GM12878 (cell line): Measurements from ENCODE around the gene GP2. TPM values are rescaled to one million over a fixed set of nuclear protein-coding genes. Genes with fewer than 3 reads are reported as not detected.

ENCODE experiments used
- ATAC-seq: fragments of 200-7000 bp; cut with Tn5 transposase; 3 replicates; pipeline ENCODE4 v1.9.1; 2020; ENCODE audit warnings: mild to moderate bottlenecking, moderate library complexity
- BruUV-seq: library from RNA; stranded (reverse); fragments of 400-500 nt; replicated peaks from 2 replicates; lab custom pipeline; 2021; lab: Mats Ljungman, UMichigan
- CTCF ChIA-PET: fragments of 300-600 bp; sonication (Branson Sonifier 250); formaldehyde crosslinking; extraction: SDS; loops from one replicate; lab custom pipeline; 2021; ENCODE audit warnings: inconsistent platforms; lab: Yijun Ruan, JAX
- POLR2A ChIA-PET: fragments of 350-600 bp; formaldehyde crosslinking; extraction: SDS; loops from one replicate; lab custom pipeline; 2021; ENCODE audit warnings: inconsistent platforms; lab: Charles Lee
- RAD21 ChIA-PET: fragments of 300-600 bp; sonication (Branson Sonifier 250); formaldehyde crosslinking; loops from one replicate; lab custom pipeline; 2023; ENCODE audit warnings: antibody characterized with exemption; ENCODE audit not compliant: unreplicated experiment; lab: Charles Lee
- SMC1A ChIA-PET: fragments of 300-600 bp; sonication (Branson Sonifier 250); formaldehyde crosslinking; loops from one replicate; lab custom pipeline; 2023; ENCODE audit not compliant: unreplicated experiment, uncharacterized antibody; lab: Charles Lee
- DNase-seq: peaks from one replicate; pipeline ENCODE4 v3.0.0-alpha.2; 2011; ENCODE audit warnings: low read depth, low spot score
- FAIRE-seq: peaks from 3 replicates; lab custom pipeline; 2011; peaks lifted over from hg19 to GRCh38; lab: Jason Lieb, UNC
- H2AFZ ChIP-seq: 2 replicates; pipeline ENCODE4 v1.6.0; 2011; ENCODE audit warnings: low read depth, low read length, control low read depth; ENCODE audit not compliant: control insufficient read depth
- H3K27ac ChIP-seq: 2 replicates; pipeline ENCODE4 v1.5.1; 2011; ENCODE audit warnings: control low read depth; ENCODE audit not compliant: control insufficient read depth, insufficient read depth
- H3K27me3 ChIP-seq, 2 experiments: replicated peaks in 1 of 2; 2 replicates each; pipeline versions ENCODE4 v1.6.0 to v1.6.1; 2011; ENCODE audit warnings: low read length in 1 of 2; ENCODE audit not compliant: control insufficient read depth in 2 of 2, insufficient read depth in 2 of 2
- H3K36me3 ChIP-seq, 2 experiments: 2 replicates each; pipeline ENCODE4 v1.5.1; 2011; ENCODE audit warnings: low read length in 1 of 2; ENCODE audit not compliant: control insufficient read depth in 2 of 2, insufficient read depth in 2 of 2
- H3K4me1 ChIP-seq: 2 replicates; pipeline ENCODE4 v1.6.1; 2011; ENCODE audit warnings: mild to moderate bottlenecking, low read length, moderate library complexity, mixed read lengths; ENCODE audit not compliant: control insufficient read depth, insufficient read depth
- H3K4me2 ChIP-seq: 2 replicates; pipeline ENCODE4 v1.6.0; 2011; ENCODE audit warnings: control low read depth; ENCODE audit not compliant: control insufficient read depth, insufficient read depth
- H3K4me3 ChIP-seq: fragments of 200-600 bp; sonication (generic); 2 replicates; pipeline ENCODE4 v1.5.1; 2016
- H3K79me2 ChIP-seq: 2 replicates; pipeline ENCODE4 v1.6.0; 2011; ENCODE audit warnings: low read length; ENCODE audit not compliant: control insufficient read depth, insufficient read depth
- H3K9ac ChIP-seq: 2 replicates; pipeline ENCODE4 v1.8.0; 2011; ENCODE audit warnings: low read length, control low read depth, mixed read lengths; ENCODE audit not compliant: control insufficient read depth, insufficient read depth
- H3K9me3 ChIP-seq: replicated peaks from 3 replicates; pipeline ENCODE4 v1.5.1; 2011; ENCODE audit warnings: mild to moderate bottlenecking, low read length; ENCODE audit not compliant: control insufficient read depth, insufficient read depth
- H4K20me1 ChIP-seq: 2 replicates; pipeline ENCODE4 v1.6.0; 2011; ENCODE audit not compliant: control insufficient read depth, insufficient read depth
- CBFB ChIP-seq: IDR thresholded peaks from 2 replicates; pipeline ENCODE4 v1.6.1; 2016; ENCODE audit warnings: antibody characterized with exemption, low read depth
- ETV6 ChIP-seq, 2 experiments: fragments of 450-650 bp in 1 of 2; IDR thresholded peaks in 1 of 2; conservative IDR thresholded peaks in 1 of 2; 2 replicates each; pipeline ENCODE4 v1.6.1; 2014; ENCODE audit warnings: antibody characterized with exemption in 1 of 2, borderline replicate concordance in 1 of 2, low read depth in 1 of 2, mild to moderate bottlenecking in 1 of 2, moderate library complexity in 1 of 2
- NFYA ChIP-seq: IDR thresholded peaks from 2 replicates; pipeline ENCODE4 v1.6.1; 2011; ENCODE audit warnings: low read depth, mild to moderate bottlenecking, low read length, improper control_type of control experiment, borderline replicate concordance
- PAX5 ChIP-seq: IDR thresholded peaks from 2 replicates; pipeline ENCODE4 v1.6.1; 2011; ENCODE audit warnings: low read depth, low read length, borderline replicate concordance
- SPI1 ChIP-seq: IDR thresholded peaks from 2 replicates; pipeline ENCODE4 v1.6.1; 2011; ENCODE audit warnings: low read depth, mild to moderate bottlenecking, low read length, moderate library complexity, borderline replicate concordance; ENCODE audit not compliant: insufficient read depth
- TAF1 ChIP-seq: IDR thresholded peaks from 2 replicates; pipeline ENCODE4 v1.6.1; 2011; ENCODE audit warnings: mild to moderate bottlenecking, low read depth, low read length, borderline replicate concordance
- YY1 ChIP-seq: IDR thresholded peaks from 2 replicates; pipeline ENCODE4 v1.6.1; 2011; ENCODE audit warnings: low read depth, mild to moderate bottlenecking, low read length
- WGBS: methylation state at CpG from one replicate; pipeline ENCODE4 v1.1.6; 2016; ENCODE audit warnings: low lambda C conversion rate; ENCODE audit not compliant: insufficient replicate concordance, insufficient coverage; ENCODE audit errors: missing lambda C conversion rate; 5-methylcytosine and 5-hydroxymethylcytosine counted together
- in situ Hi-C: fragments of 300-500 bp; cut with MboI; formaldehyde crosslinking; loops from 9 replicates; pipeline ENCODE4 v1.14.3; 2018; ENCODE audit warnings: mixed read lengths
- intact Hi-C: fragments of 100-400 bp; cut with micrococcal nuclease; formaldehyde crosslinking; loops from one replicate; pipeline ENCODE4 v1.14.2; 2022; ENCODE audit not compliant: unreplicated experiment
- polyA plus RNA-seq, 11 experiments: library from polyadenylated mRNA; depleted of rRNA in 4 of 11; unstranded in 6 of 11; stranded (reverse) in 5 of 11; fragments of >200 nt; fragmentation: Nextera tagmentation in 4 of 11; fragmentation: Illumina TruSeq in 1 of 11; extraction: Ambion mirVana in 4 of 11; extraction: Trizol in 1 of 11; gene quantifications; 1 replicate in 1 of 11; 2 replicates in 10 of 11; pipeline versions ENCODE4 v1.2.1 to v1.2.3, GENCODE V29; 2011 to 2016; ENCODE audit warnings: inconsistent platforms in 2 of 11, missing spikeins in 2 of 11, low read depth in 1 of 11
- total RNA-seq, 4 experiments: library from RNA; depleted of rRNA in 3 of 4; stranded (reverse); fragments of >200 nt in 3 of 4; fragmentation: Illumina TruSeq in 1 of 4; extraction: Trizol in 1 of 4; gene quantifications; 2 replicates each; pipeline versions ENCODE4 v1.2.1 to v1.2.3, GENCODE V29; 2013 to 2021
- TF ChIP-seq, protein P1 (sequence below): fragments of 450-650 bp; IDR thresholded peaks from 2 replicates; pipeline ENCODE4 v1.6.1; 2017; ENCODE audit warnings: mild to moderate bottlenecking, moderate library complexity
- TF ChIP-seq, protein P2 (sequence below): fragments of 450-650 bp; IDR thresholded peaks from 2 replicates; pipeline ENCODE4 v1.6.1; 2017; ENCODE audit warnings: borderline replicate concordance

GP2 gene
- total and polyA plus RNA-seq, 10 of the 15 experiments (the other 5 are each of a cell fraction or from before 2014, with no cell fraction given), result 6.9 TPM; not detected in 9

DNA sequence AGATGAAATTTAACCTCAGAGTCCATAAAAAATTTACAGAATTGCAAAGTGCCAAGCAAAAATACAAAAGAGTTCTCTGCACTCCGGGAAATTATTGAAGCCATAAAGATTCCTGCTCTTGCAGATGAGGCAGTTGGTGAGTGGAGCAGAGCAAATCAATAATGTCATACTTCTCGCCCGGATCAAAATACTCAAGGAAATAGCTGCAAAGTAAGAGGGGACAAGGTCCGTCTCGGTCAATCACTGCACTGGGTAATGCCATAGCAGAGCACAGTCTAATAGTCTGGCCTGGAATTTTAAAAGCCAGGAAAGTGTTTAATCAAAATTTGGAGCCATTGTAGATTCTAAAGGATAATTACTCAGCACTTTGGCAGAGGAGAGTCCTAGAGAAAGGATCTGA lies 58.9 kb downstream of the GP2 start:
- H3K4me2 ChIP-seq, result no peak overlapping the region
- ChIA-PET POLR2A (no interaction called here), SMC1A (no interaction called here), RAD21 (no interaction called here), CTCF (no interaction called here)
- TF ChIP-seq YY1, result no peak
- TF ChIP-seq, protein P1, sequence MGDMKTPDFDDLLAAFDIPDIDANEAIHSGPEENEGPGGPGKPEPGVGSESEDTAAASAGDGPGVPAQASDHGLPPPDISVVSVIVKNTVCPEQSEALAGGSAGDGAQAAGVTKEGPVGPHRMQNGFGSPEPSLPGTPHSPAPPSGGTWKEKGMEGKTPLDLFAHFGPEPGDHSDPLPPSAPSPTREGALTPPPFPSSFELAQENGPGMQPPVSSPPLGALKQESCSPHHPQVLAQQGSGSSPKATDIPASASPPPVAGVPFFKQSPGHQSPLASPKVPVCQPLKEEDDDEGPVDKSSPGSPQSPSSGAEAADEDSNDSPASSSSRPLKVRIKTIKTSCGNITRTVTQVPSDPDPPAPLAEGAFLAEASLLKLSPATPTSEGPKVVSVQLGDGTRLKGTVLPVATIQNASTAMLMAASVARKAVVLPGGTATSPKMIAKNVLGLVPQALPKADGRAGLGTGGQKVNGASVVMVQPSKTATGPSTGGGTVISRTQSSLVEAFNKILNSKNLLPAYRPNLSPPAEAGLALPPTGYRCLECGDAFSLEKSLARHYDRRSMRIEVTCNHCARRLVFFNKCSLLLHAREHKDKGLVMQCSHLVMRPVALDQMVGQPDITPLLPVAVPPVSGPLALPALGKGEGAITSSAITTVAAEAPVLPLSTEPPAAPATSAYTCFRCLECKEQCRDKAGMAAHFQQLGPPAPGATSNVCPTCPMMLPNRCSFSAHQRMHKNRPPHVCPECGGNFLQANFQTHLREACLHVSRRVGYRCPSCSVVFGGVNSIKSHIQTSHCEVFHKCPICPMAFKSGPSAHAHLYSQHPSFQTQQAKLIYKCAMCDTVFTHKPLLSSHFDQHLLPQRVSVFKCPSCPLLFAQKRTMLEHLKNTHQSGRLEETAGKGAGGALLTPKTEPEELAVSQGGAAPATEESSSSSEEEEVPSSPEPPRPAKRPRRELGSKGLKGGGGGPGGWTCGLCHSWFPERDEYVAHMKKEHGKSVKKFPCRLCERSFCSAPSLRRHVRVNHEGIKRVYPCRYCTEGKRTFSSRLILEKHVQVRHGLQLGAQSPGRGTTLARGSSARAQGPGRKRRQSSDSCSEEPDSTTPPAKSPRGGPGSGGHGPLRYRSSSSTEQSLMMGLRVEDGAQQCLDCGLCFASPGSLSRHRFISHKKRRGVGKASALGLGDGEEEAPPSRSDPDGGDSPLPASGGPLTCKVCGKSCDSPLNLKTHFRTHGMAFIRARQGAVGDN, result no peak
- TF ChIP-seq PAX5, result no peak
- TF ChIP-seq NFYA, result no peak
- TF ChIP-seq, protein P2, sequence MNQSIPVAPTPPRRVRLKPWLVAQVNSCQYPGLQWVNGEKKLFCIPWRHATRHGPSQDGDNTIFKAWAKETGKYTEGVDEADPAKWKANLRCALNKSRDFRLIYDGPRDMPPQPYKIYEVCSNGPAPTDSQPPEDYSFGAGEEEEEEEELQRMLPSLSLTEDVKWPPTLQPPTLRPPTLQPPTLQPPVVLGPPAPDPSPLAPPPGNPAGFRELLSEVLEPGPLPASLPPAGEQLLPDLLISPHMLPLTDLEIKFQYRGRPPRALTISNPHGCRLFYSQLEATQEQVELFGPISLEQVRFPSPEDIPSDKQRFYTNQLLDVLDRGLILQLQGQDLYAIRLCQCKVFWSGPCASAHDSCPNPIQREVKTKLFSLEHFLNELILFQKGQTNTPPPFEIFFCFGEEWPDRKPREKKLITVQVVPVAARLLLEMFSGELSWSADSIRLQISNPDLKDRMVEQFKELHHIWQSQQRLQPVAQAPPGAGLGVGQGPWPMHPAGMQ, result no peak
- no peak for TF ChIP-seq ETV6 (conservative IDR thresholded peaks at IDR 0.05 in 1 of 2, IDR thresholded peaks at IDR 0.05 in 1 of 2; ENCODE audit: borderline replicate concordance in 1 of 2, low read depth in 1 of 2)
- TF ChIP-seq SPI1, result no peak
- TF ChIP-seq TAF1, result no peak
- TF ChIP-seq CBFB, result no peak
- ATAC-seq (no peak), FAIRE-seq (no peak), DNase-seq (no peak)
- H3K27ac ChIP-seq, result no peak overlapping the region
- in situ Hi-C loops (no loop called here), intact Hi-C loops (no loop called here)
- H3K27me3 ChIP-seq, result no peaks in the 10 kb centered on the region; a peak in 1 of 4 replicates
- H3K79me2 ChIP-seq, result no peaks in the 10 kb centered on the region
- 43% methylated on average over 5 of the region's 5 CpGs for WGBS
- H3K4me1 ChIP-seq, result no peaks in the 10 kb centered on the region
- no peak overlapping the region for H2AFZ ChIP-seq
- no TSS peak for BruUV-seq
- no peaks in the 10 kb centered on the region for H4K20me1 ChIP-seq
- H3K9ac ChIP-seq, result no peak overlapping the region
- H3K36me3 ChIP-seq, result no peaks in the 10 kb centered on the region
- H3K4me3 ChIP-seq, result no peak overlapping the region
- H3K9me3 ChIP-seq, result no peaks in the 10 kb centered on the region
